Lower leg skin (tissue), 4 donors: ENCODE results near the gene SERINC5. TPM values are rescaled to one million over a fixed set of nuclear protein-coding genes. Genes with fewer than 3 reads are reported as not detected.
"Not testable (repeated sequence)": the region's sequence is repeated elsewhere in the genome, so short reads cannot be mapped to it uniquely, and the experiment has no call there.

Source experiments
- DNase-seq, 2 donors: peaks; one replicate each; pipeline ENCODE4 v3.0.0-alpha.2; 2019; ENCODE audit warnings: low spot score in 2 of 2
- H3K4me3 ChIP-seq: fragments of 200-600 bp; sonication (generic); 2 replicates; pipeline ENCODE4 v1.5.1; 2017; ENCODE audit warnings: mild to moderate bottlenecking, low read depth; ENCODE audit not compliant: poor library complexity, severe bottlenecking
- CTCF ChIP-seq, 3 donors: fragments of 450-650 bp; IDR thresholded peaks; one replicate each; pipeline ENCODE4 v1.5.1; 2016; ENCODE audit warnings: antibody characterized with exemption in 3 of 3, mild to moderate bottlenecking in 3 of 3, moderate library complexity in 2 of 3
- POLR2A ChIP-seq, 2 donors: fragments of 450-650 bp; IDR thresholded peaks; one replicate each; pipeline ENCODE4 v1.6.1; 2016 to 2017; ENCODE audit warnings: antibody characterized with exemption in 2 of 2, mild to moderate bottlenecking in 1 of 2, moderate library complexity in 1 of 2
- WGBS, 2 donors: methylation state at CpG; one replicate each; pipeline ENCODE4 v1.1.5; 2018; 5-methylcytosine and 5-hydroxymethylcytosine counted together
- intact Hi-C: fragments of 100-400 bp; cut with DNase I; formaldehyde crosslinking; loops from one replicate; pipeline ENCODE4 v1.15.0; 2023; ENCODE audit warnings: low total_unique reads
- total RNA-seq, 4 donors: library from RNA; depleted of rRNA; stranded (reverse); fragments of >200 nt; gene quantifications; one replicate each; pipeline ENCODE4 v1.1.0, GENCODE V29; 2016

SERINC5 gene
- total RNA-seq, 4 donors from 2014 or later, result 49.6 to 61.4 (median 56.3) TPM

- DNase-seq, result no peak
Measured at GRCh38 chr5:80277191-80277590, 21.3 kb upstream of the SERINC5 start.

GRCh38 chr5:80276186-80276585, 20.3 kb upstream of the SERINC5 start:
- no peak for TF ChIP-seq POLR2A (IDR thresholded peaks at IDR 0.05)
- TF ChIP-seq CTCF (IDR thresholded peaks at IDR 0.05), result no peak
- DNase-seq, result no peak
- intact Hi-C loops, result loop anchor here (10.0 kb wide), 1 partner anchor 181 kb away; no protein-coding TSS in a partner anchor
- H3K4me3 ChIP-seq, result no peak overlapping the region

More at GRCh38 chr5:80277191-80277590, 21.3 kb upstream of the SERINC5 start:
- intact Hi-C loops, result loop anchor here (10.0 kb wide), 1 partner anchor 182 kb away; no protein-coding TSS in a partner anchor
- H3K4me3 ChIP-seq, result no peak overlapping the region
- WGBS, 2 donors, result 25% methylated on average over 2 of the region's 2 CpGs
- TF ChIP-seq POLR2A (IDR thresholded peaks at IDR 0.05) (no peak), CTCF (IDR thresholded peaks at IDR 0.05) (no peak)

DNA sequence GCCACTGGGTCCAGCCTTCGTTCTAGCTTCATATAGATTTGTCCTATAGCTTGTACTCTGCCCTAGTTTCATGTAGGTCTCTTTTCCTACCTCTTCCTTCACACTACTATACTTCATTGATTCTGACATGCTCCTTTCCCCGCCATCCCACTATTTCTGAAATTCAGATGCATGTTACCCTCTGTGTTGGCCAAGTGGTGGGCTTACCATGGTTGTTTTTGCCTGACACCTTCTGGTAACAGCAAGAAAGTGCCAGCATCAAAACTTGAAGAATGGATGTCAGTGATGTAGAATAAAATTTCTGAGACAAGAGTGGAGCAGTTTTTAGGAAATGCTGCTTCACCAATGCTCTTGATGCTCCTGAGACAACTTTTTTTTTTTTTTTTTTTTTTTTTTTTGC, 19.5 kb upstream of the SERINC5 start:
- intact Hi-C loops, result loop anchor here (10.0 kb wide), 1 partner anchor 181 kb away; no protein-coding TSS in a partner anchor
- TF ChIP-seq CTCF (IDR thresholded peaks at IDR 0.05) (no peak), POLR2A (IDR thresholded peaks at IDR 0.05) (no peak)
- WGBS, 2 donors, result 80 to 82% methylated on average over 2 of the region's 2 CpGs
- no peak for DNase-seq
- no peak overlapping the region for H3K4me3 ChIP-seq

DNA sequence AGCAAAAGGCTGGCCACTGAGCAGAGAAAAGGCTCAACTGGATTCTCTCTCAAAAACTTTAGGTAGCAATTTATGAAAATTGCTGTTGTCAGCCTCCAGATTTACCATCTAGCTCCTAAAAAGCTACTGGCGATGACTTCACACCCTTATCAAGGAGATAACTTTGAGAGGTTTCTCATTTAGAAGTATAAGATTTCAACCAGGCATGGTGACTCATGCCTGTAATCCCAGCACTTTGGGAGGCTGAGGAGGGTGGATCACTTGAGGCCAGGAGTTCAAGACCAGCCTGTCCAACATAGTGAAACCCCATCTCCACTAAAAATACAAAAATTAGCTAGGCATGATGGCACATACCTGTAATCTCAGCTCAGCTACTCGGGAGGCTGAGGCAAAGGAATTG, 14.7 kb upstream of the SERINC5 start:
- DNase-seq, H3K4me3 ChIP-seq: not testable (repeated sequence)
- intact Hi-C loops, result loop anchor here (10.0 kb wide), 1 partner anchor 176 kb away; no protein-coding TSS in a partner anchor
- WGBS, 2 donors, result 93 to 98% methylated on average over 2 of the region's 2 CpGs

GRCh38 chr5:80269991-80270438, 14.2 kb upstream of the SERINC5 start:
- no peak overlapping the region for H3K4me3 ChIP-seq
- intact Hi-C loops, result loop anchor here (10.0 kb wide), 1 partner anchor 175 kb away; no protein-coding TSS in a partner anchor
- no peak for TF ChIP-seq POLR2A (IDR thresholded peaks at IDR 0.05)
- 86 to 89% methylated on average over 8 of the region's 8 CpGs for WGBS, 2 donors
- DNase-seq, result no peak

- intact Hi-C loops, result no loop called here
- no peak for DNase-seq
- 63 to 71% methylated on average over 5 of the region's 5 CpGs for WGBS, 2 donors
- no peak for TF ChIP-seq CTCF (IDR thresholded peaks at IDR 0.05)
- TF ChIP-seq POLR2A (IDR thresholded peaks at IDR 0.05), result no peak
- H3K4me3 ChIP-seq, result no peak overlapping the region
Measured at GRCh38 chr5:80268916-80269315, 13.1 kb upstream of the SERINC5 start.

GRCh38 chr5:80266566-80266965, 10.7 kb upstream of the SERINC5 start:
- intact Hi-C loops, result no loop called here
- no peak for DNase-seq
- TF ChIP-seq CTCF (IDR thresholded peaks at IDR 0.05), result no peak
- no peak for TF ChIP-seq POLR2A (IDR thresholded peaks at IDR 0.05)
- 60 to 62% methylated on average over 2 of the region's 2 CpGs for WGBS, 2 donors
- no peak overlapping the region for H3K4me3 ChIP-seq
